HG03571 (cell line): Measurements from ENCODE around the gene PHAF1.

Experiments
- ATAC-seq: cut with Tn5 transposase; IDR thresholded peaks from one replicate; pipeline ENCODE4 v1.9.1; 2021; ENCODE audit not compliant: unreplicated experiment

The PHAF1 gene

GRCh38 chr16:67177743-67178699 is 68.3 kb downstream of the PHAF1 start:
- ATAC-seq = no peak

GRCh38 chr16:67179421-67180080 is 69.8 kb downstream of the PHAF1 start:
- ATAC-seq = no peak

DNA sequence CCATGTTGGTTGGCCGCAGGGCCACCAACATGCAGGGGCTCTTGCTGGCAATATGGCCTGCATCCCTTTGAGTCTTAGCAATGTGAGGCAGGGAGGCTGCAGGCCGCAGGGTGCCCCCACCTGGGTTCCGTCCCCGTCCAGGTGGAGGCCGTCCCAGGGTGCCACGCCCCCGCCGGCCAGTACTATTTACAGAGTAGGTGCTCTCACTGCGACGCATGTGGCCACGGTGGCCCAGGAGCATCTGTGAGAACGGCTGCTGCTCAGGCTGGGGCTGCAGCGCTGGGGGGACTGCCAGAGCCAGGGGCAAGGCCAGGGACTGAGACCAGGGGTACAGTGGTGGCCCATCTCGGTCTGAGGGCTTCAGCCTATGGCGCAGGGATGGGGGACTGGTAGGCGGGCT is 70.4 kb downstream of the PHAF1 start:
- no peak for ATAC-seq

GRCh38 chr16:67181346-67181745 is 71.6 kb downstream of the PHAF1 start:
- no peak for ATAC-seq

GRCh38 chr16:67182288-67182687 is 72.5 kb downstream of the PHAF1 start:
- no peak for ATAC-seq

DNA sequence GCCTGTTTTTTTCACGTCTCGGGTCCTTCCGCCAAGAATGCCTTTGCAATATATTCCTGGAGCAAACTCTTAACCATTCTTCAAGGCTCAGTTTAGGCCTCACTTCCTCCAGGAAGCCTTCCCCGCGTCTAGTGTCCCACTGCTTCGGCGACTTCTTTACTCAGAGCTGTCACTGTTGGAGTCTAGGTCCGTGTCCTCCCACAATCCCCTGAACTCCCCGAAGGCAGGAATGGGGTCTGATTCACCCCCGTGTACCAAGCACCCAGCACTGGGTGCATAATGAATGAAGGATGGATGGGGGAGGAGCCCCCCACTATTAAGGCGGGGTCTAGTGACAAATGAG is 73.5 kb downstream of the PHAF1 start:
- ATAC-seq = no peak

GRCh38 chr16:67183627-67184452 is 74.1 kb downstream of the PHAF1 start, which contains the start of gene MATCAP1:
Gene MATCAP1, minus strand, starts transcription at chr16:67183963. Its CDS starts 3,353 bp downstream, at chr16:67180610.
- peak; percentile 85 for ATAC-seq

- ATAC-seq = no peak
Observed at GRCh38 chr16:67184453-67184994, 74.8 kb downstream of the PHAF1 start.

DNA sequence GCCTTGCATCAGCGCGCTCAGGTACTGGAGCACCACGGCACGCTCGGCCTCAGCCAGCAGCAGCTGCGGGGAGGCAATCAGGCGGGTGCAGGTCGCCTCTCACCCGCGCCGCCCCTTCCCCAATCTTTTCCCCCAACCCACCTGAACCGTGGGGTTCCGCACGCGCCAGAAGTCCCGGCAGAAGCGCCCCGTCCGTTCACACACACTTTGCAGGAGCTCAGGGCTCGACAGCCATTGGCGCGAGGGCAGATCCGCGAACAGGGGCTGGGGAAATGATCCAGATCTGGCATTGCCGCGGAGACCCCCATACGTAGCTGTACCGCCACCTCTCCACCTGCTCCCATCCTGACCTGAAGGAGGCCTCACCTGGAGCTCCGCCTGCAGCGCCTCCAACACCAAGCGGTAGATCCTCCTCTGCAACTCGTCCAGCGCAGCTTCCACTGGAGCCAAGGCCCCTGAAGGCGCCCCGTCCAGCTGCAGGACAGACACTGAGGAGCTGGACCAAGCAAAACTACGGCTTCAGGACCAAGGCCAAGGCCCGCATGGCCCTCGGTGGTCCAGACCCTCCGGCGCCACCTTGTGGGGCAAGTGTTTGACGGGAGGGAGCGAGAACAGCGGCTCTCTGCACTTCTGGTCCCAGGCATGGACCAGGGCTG is 75.4 kb downstream of the PHAF1 start:
- ATAC-seq = no peak

GRCh38 chr16:67185651-67186134 is 76.0 kb downstream of the PHAF1 start:
- no peak for ATAC-seq

DNA sequence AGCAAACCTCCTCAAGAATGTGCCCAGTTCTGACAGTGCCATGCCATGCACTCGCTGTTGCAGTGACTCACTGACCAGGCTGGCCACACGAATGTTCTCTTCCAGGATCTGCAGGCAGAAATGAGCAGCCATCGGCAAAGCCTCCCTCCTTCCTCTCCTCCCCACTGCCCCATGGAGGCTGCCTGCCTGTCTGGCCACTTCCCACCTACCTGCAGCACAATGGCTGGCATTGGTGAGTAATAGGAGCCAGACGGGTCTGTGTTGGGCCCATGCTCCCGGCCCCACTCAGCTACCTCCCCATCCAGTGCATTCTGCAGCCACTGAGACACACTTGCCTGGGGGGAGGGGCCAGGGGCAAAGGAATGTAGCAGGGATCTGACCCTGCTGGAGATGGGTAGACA is 76.8 kb downstream of the PHAF1 start:
- ATAC-seq = no peak

GRCh38 chr16:67187175-67187890 is 77.6 kb downstream of the PHAF1 start:
- ATAC-seq = no peak

DNA sequence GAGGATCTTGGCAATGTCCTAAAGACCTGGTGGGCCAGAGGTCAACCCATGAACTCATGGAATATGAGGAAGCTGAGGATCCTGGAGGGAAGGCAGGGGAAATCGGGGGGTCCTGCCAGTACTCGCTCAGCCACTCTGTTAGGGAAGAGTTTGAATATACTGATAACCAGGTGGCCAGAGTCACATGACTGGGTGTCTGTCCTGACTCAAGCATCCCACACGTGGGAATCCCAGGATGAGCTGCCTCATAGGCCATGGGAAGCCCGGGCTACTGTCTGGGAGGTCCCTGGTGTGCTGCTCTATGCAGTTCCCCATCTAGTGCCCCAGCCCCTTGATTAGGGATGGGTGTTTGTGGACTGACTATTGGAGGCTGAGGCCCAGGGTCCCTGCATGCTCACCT is 78.6 kb downstream of the PHAF1 start:
- no peak for ATAC-seq

DNA sequence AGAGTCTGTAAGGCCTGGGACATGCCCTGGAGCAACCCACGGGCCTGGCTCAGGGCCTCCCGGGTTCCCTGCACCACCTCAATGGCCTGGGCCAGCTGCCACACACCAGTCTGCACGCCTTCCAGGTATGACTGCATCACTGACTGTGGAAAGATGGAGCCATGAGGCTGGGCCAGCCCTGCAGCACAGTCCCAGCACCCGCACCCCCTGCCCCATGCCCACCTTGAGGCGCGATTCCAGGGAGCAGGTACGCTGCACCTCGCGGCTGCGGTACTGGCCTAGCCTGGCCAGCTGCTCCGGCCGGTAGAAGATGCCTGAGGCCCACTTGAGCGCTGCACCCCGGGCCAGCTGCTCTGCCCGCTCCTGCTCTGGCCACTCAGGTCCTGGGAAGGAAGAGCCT is 79.1 kb downstream of the PHAF1 start:
- ATAC-seq = no peak

DNA sequence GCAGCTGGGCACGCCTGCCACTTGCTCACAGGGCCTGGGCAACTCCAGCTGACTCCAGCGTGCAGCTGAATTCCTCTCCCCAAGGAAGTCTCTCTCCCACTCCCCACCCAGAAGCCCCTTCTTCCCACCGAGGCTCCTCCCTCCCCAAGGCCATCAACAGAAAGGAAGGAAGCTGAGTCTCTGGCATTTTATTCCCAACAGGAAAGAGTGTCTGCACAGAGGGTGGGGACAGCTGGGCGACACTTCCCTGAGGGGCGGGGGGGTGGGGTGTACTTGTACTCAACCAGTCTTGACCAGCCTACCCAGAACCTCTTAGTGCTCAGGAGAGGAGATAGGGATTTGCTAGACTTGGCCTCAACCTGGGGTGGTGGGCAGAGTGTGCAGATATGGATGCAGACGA is 80.3 kb downstream of the PHAF1 start, which contains the start of gene EXOC3L1:
EXOC3L1 (minus strand) TSS at position 96 of the 400 bp plus-strand sequence. CDS start 460 bp downstream, outside the sequence.
- no peak for ATAC-seq

GRCh38 chr16:67190448-67191399 is 81.0 kb downstream of the PHAF1 start:
- no peak for ATAC-seq

- no peak for ATAC-seq
Observed at GRCh38 chr16:67191411-67191994, 81.8 kb downstream of the PHAF1 start.
